OCI-LY7 (cell line): ENCODE measurements around the gene AKR1A1. TPM values are rescaled to one million over a fixed set of nuclear protein-coding genes. Genes with fewer than 3 reads are reported as not detected.

ENCODE experiments used
- small RNA-seq: library from RNA; depleted of rRNA; stranded (forward); fragments of <200 nt; gene quantifications from one replicate; pipeline ENCODE3, GENCODE V24; 2014
- total RNA-seq, 2 experiments: library from RNA; depleted of rRNA in 1 of 2; stranded (reverse); fragments of >200 nt in 1 of 2; shearing (Covaris generic) in 1 of 2; gene quantifications; 2 replicates each; pipeline ENCODE4 v1.2.3, GENCODE V29; 2014 to 2022

AKR1A1 gene
- total RNA-seq, 2 experiments from 2014 or later: 141 to 142 TPM

Small RNA genes lying within 50 kb of the gene (small RNA-seq; reads per million reads assigned to genes)
- not detected for gene AL355480.1
- gene AL355480.2: not detected
- not detected for gene AL355480.3
- not detected for gene AL355480.4

Other genes with a start within 250 kb of the AKR1A1 start
- 25.2 and 27.1 TPM in 2 replicates for gene HPDL, start 223.9 kb upstream of the AKR1A1 start, total RNA-seq (2014; rRNA removed; shearing (Covaris generic))
- gene HPDL, start 223.9 kb upstream of the AKR1A1 start, total RNA-seq (2022): 21.9 and 25.8 TPM in 2 replicates
- 23.7 and 30.2 TPM in 2 replicates for gene TOE1, start 210.7 kb upstream of the AKR1A1 start, total RNA-seq (2014; rRNA removed; shearing (Covaris generic))
- 22.1 and 24.4 TPM in 2 replicates for gene TOE1, start 210.7 kb upstream of the AKR1A1 start, total RNA-seq (2022)
- 46.6 and 52.6 TPM in 2 replicates for gene MUTYH, start 210.4 kb upstream of the AKR1A1 start, total RNA-seq (2014; rRNA removed; shearing (Covaris generic))
- 69.7 and 70.1 TPM in 2 replicates for gene MUTYH, start 210.4 kb upstream of the AKR1A1 start, total RNA-seq (2022)
- 4.9 and 5.0 TPM in 2 replicates for gene TESK2, start 59.7 kb upstream of the AKR1A1 start, total RNA-seq (2014; rRNA removed; shearing (Covaris generic))
- 6.6 and 9.2 TPM in 2 replicates for gene TESK2, start 59.7 kb upstream of the AKR1A1 start, total RNA-seq (2022)
- 2.9 and 7.4 TPM in 2 replicates for gene CCDC163, start 50.8 kb upstream of the AKR1A1 start, total RNA-seq (2014; rRNA removed; shearing (Covaris generic))
- gene CCDC163, start 50.8 kb upstream of the AKR1A1 start, total RNA-seq (2022): 17.2 and 21.1 TPM in 2 replicates
- gene MMACHC, start 50.5 kb upstream of the AKR1A1 start, total RNA-seq (2014; rRNA removed; shearing (Covaris generic)): 7.6 and 8.1 TPM in 2 replicates
- 13.3 and 15.9 TPM in 2 replicates for gene MMACHC, start 50.5 kb upstream of the AKR1A1 start, total RNA-seq (2022)
- gene PRDX1, start 28.9 kb upstream of the AKR1A1 start, total RNA-seq (2014; rRNA removed; shearing (Covaris generic)): 725 and 814 TPM in 2 replicates
- 851 and 938 TPM in 2 replicates for gene PRDX1, start 28.9 kb upstream of the AKR1A1 start, total RNA-seq (2022)
- 210 and 267 TPM in 2 replicates for gene NASP, start 33.2 kb downstream of the AKR1A1 start, total RNA-seq (2014; rRNA removed; shearing (Covaris generic))
- gene NASP, start 33.2 kb downstream of the AKR1A1 start, total RNA-seq (2022): 373 and 394 TPM in 2 replicates
- 2.8 and 3.2 TPM in 2 replicates for gene CCDC17, start 73.2 kb downstream of the AKR1A1 start, total RNA-seq (2014; rRNA removed; shearing (Covaris generic))
- 5.0 and 5.6 TPM in 2 replicates for gene CCDC17, start 73.2 kb downstream of the AKR1A1 start, total RNA-seq (2022)
- 89.7 and 101 TPM in 2 replicates for gene GPBP1L1, start 135.7 kb downstream of the AKR1A1 start, total RNA-seq (2014; rRNA removed; shearing (Covaris generic))
- 117 and 130 TPM in 2 replicates for gene GPBP1L1, start 135.7 kb downstream of the AKR1A1 start, total RNA-seq (2022)
- 24.7 and 35.8 TPM in 2 replicates for gene TMEM69, start 137.4 kb downstream of the AKR1A1 start, total RNA-seq (2014; rRNA removed; shearing (Covaris generic))
- 42.2 and 49.1 TPM in 2 replicates for gene TMEM69, start 137.4 kb downstream of the AKR1A1 start, total RNA-seq (2022)
- gene IPP, start 199.8 kb downstream of the AKR1A1 start, total RNA-seq (2014; rRNA removed; shearing (Covaris generic)): 4.6 and 6.3 TPM in 2 replicates
- 13.2 and 17.9 TPM in 2 replicates for gene IPP, start 199.8 kb downstream of the AKR1A1 start, total RNA-seq (2022)